22Rv1 (cell line): Measurements from ENCODE around the gene BCR.
A peak's percentile ranks its signal among the peaks of the same experiment; 100 is the strongest.
"Not testable (repeated sequence)": the region's sequence is repeated elsewhere in the genome, so short reads cannot be mapped to it uniquely, and the experiment has no call there.

Experiments
- H3K27ac ChIP-seq: fragments of 450-650 bp; 2 replicates; pipeline ENCODE4 v1.5.1; 2017
- CTCF ChIP-seq: fragments of 450-650 bp; IDR thresholded peaks from 2 replicates; pipeline ENCODE4 v1.5.1; 2017; ENCODE audit warnings: mild to moderate bottlenecking
- ZFX ChIP-seq: fragments of 450-650 bp; IDR thresholded peaks from 2 replicates; pipeline ENCODE4 v1.6.1; 2017; ENCODE audit warnings: antibody characterized with exemption, borderline replicate concordance

The BCR gene

GRCh38 chr22:23357053-23357452, 176.7 kb downstream of the BCR start:
- TF ChIP-seq ZFX (no peak), CTCF (no peak)

GRCh38 chr22:23359583-23360123, 179.3 kb downstream of the BCR start:
- TF ChIP-seq ZFX, result no peak
- TF ChIP-seq CTCF, result no peak
- no peak overlapping the region for H3K27ac ChIP-seq

More at GRCh38 chr22:23357053-23357452, 176.7 kb downstream of the BCR start:
- no peak overlapping the region for H3K27ac ChIP-seq

- TF ChIP-seq CTCF (no peak), ZFX (no peak)
Measured at GRCh38 chr22:23361676-23362075, 181.4 kb downstream of the BCR start.

GRCh38 chr22:23363683-23364082, 183.4 kb downstream of the BCR start:
- no peak for TF ChIP-seq ZFX
- TF ChIP-seq CTCF, result no peak
- H3K27ac ChIP-seq, result peak overlapping the region; percentile 31

More at GRCh38 chr22:23361676-23362075, 181.4 kb downstream of the BCR start:
- H3K27ac ChIP-seq, result no peak overlapping the region

GRCh38 chr22:23364389-23364788, 184.1 kb downstream of the BCR start:
- no peak overlapping the region; the same call in 1 of the 2 replicates for H3K27ac ChIP-seq
- TF ChIP-seq CTCF (no peak), ZFX (no peak)

GRCh38 chr22:23365524-23365923, 185.2 kb downstream of the BCR start:
- 0 out of 2 replicates have a peak overlapping the region, but pooled peaks have one; percentile 8 for H3K27ac ChIP-seq
- TF ChIP-seq ZFX (no peak), CTCF (no peak)

GRCh38 chr22:23365961-23366360, 185.7 kb downstream of the BCR start:
- 0 out of 2 replicates have a peak overlapping the region, but pooled peaks have one; percentile 8 for H3K27ac ChIP-seq

GRCh38 chr22:23367196-23367595, 186.9 kb downstream of the BCR start:
- not testable (repeated sequence) for H3K27ac ChIP-seq

More at GRCh38 chr22:23365961-23366360, 185.7 kb downstream of the BCR start:
- TF ChIP-seq CTCF, result no peak
- TF ChIP-seq ZFX, result no peak
